Bronchial epithelial cell (primary cell): ENCODE measurements around the gene ACTR3C. TPM values are rescaled to one million over a fixed set of nuclear protein-coding genes. Genes with fewer than 3 reads are reported as not detected.
"Not testable (repeated sequence)": the region's sequence is repeated elsewhere in the genome, so short reads cannot be mapped to it uniquely, and the experiment has no call there.

Experiments used
- DNase-seq: peaks from one replicate; pipeline ENCODE4 v3.0.0-alpha.2; 2010; ENCODE audit warnings: low read depth
- FAIRE-seq: peaks from 2 replicates; lab custom pipeline; 2011; peaks lifted over from hg19 to GRCh38; lab: Jason Lieb, UNC
- H3K27me3 ChIP-seq: 2 replicates; pipeline ENCODE4 v1.5.1; 2011; ENCODE audit warnings: low read length; ENCODE audit not compliant: control insufficient read depth, insufficient read depth
- H3K36me3 ChIP-seq: 2 replicates; pipeline ENCODE4 v1.5.1; 2011; ENCODE audit warnings: low read length; ENCODE audit not compliant: control insufficient read depth, insufficient read depth
- H3K4me3 ChIP-seq: 2 replicates; pipeline ENCODE4 v1.5.1; 2011; ENCODE audit warnings: mild to moderate bottlenecking, low read depth, low read length, control low read depth
- CTCF ChIP-seq: IDR thresholded peaks from 2 replicates; pipeline ENCODE4 v1.5.1; 2011; ENCODE audit warnings: mild to moderate bottlenecking, moderate library complexity, low read length, control low read depth, inconsistent platforms; ENCODE audit not compliant: insufficient read depth, severe bottlenecking
- total RNA-seq: library from RNA; depleted of rRNA; stranded (reverse); fragments of >200 nt; gene quantifications from 2 replicates; pipeline ENCODE4 v1.2.1, GENCODE V29; 2014

Gene ACTR3C
- total RNA-seq, 1 donor from 2014 or later = 4.2 TPM

GRCh38 chr7:150276132-150276695 lies 47.1 kb downstream of the ACTR3C start:
- not testable (repeated sequence) for H3K36me3 ChIP-seq, H3K27me3 ChIP-seq, FAIRE-seq, H3K4me3 ChIP-seq
- DNase-seq = peak; percentile 9
- TF ChIP-seq CTCF = peak; percentile 46

- not testable (repeated sequence) for H3K4me3 ChIP-seq, DNase-seq, H3K36me3 ChIP-seq, FAIRE-seq, H3K27me3 ChIP-seq
These were observed 51.4 kb downstream of the ACTR3C start for GRCh38 chr7:150271898-150272297.

GRCh38 chr7:150270101-150270824 lies 53.1 kb downstream of the ACTR3C start:
- not testable (repeated sequence) for DNase-seq, H3K4me3 ChIP-seq, H3K27me3 ChIP-seq, H3K36me3 ChIP-seq
- FAIRE-seq = peak; percentile 86

DNA sequence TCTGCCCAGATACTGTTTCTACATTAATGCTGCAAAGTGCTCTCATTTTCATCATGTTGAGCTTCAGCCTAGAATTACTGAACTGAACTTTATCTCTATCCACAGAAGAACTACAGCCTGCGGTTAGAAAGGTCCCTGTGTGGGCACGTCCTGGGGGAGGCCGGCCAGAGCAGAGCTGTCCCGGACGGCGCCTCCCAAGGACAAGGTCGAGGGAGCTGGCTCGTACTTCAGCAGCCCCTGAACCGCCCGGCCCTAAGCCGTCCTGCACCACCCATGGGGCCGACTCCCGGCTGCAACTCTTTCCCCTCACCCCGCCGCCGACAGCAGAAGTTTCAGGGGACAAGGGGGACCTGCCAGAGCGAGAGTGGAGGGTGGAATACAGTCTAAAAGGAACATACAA lies 54.5 kb downstream of the ACTR3C start:
- H3K36me3 ChIP-seq, H3K4me3 ChIP-seq, DNase-seq, H3K27me3 ChIP-seq, FAIRE-seq: not testable (repeated sequence)

DNA sequence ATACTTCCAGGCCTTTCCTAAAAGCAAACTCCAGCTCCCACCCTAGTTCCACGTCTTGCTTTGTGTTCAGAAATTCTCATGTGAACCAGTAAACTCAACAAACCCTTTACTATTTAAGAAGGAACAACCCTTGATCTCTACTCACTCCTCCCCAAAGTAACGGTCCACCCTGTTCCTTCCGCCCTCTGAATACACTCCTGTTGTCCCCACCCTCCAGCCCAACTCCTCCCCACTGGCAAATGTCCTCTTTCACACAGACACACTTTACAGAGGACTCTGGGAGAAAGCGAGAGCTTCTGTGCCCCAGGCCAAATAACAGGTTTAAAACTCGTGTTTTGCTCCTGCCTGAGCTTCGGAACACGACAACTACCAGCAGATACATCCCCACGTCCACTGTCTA lies 55.1 kb downstream of the ACTR3C start:
- not testable (repeated sequence) for H3K4me3 ChIP-seq

GRCh38 chr7:150266953-150267665 lies 56.2 kb downstream of the ACTR3C start:
- not testable (repeated sequence) for FAIRE-seq, H3K36me3 ChIP-seq, DNase-seq, H3K4me3 ChIP-seq, H3K27me3 ChIP-seq

More for the DNA sequence above, 55.1 kb downstream of the ACTR3C start:
- DNase-seq, H3K36me3 ChIP-seq, FAIRE-seq, H3K27me3 ChIP-seq: not testable (repeated sequence)

- not testable (repeated sequence) for FAIRE-seq, H3K36me3 ChIP-seq
These were observed 60.7 kb downstream of the ACTR3C start for GRCh38 chr7:150262656-150263055.

DNA sequence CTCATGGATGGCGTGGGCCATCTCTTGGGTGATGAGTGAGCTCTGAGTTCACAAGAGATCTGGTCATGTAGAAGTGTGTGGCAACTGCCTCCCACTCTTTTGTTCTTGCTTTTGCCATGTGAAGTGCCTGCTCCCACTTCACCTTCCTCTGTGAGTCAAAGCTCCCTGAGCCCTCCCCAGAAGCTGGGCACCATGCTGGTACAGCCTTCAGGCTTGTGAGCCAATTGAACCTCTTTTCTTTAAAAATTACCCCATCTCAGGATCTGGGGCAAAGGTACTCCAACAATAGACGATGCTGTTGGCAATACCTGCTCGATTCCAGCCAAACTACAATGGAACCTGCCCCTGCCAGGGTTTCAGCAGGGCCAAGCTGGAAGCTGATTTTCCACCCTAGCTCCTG lies 75.6 kb downstream of the ACTR3C start:
- DNase-seq, H3K27me3 ChIP-seq: not testable (repeated sequence)
- FAIRE-seq = peak; percentile 96

More at GRCh38 chr7:150262656-150263055, 60.7 kb downstream of the ACTR3C start:
- not testable (repeated sequence) for DNase-seq, H3K27me3 ChIP-seq, H3K4me3 ChIP-seq

DNA sequence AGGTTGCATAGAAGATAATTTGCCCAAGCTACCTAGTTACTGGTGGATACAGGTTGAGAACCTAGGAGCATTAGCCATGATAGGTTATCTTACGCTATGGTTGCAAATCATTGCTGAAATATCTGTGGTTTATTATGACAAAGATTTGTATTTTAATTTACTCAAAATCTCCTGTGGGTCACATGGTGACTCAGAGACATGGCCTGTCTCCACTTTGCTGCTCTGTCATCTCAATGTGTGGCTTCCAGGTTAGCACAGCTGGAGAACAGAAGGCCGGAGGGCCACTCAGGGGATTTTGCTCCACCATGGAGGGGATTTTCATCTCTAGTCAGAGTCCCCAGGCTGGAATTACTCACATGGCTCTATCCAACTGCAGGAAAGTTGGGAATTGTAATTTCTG lies 78.1 kb downstream of the ACTR3C start:
- not testable (repeated sequence) for H3K4me3 ChIP-seq, H3K36me3 ChIP-seq, DNase-seq, H3K27me3 ChIP-seq
- peak; percentile 36 for FAIRE-seq

More for the DNA sequence above, 75.6 kb downstream of the ACTR3C start:
- not testable (repeated sequence) for H3K4me3 ChIP-seq, H3K36me3 ChIP-seq

- FAIRE-seq, H3K4me3 ChIP-seq, DNase-seq, H3K36me3 ChIP-seq, H3K27me3 ChIP-seq: not testable (repeated sequence)
These were observed 80.4 kb downstream of the ACTR3C start for GRCh38 chr7:150242935-150243334.

GRCh38 chr7:150225444-150225843 lies 97.9 kb downstream of the ACTR3C start:
- not testable (repeated sequence) for FAIRE-seq, H3K4me3 ChIP-seq

GRCh38 chr7:150222083-150222972 lies 101.0 kb downstream of the ACTR3C start:
- not testable (repeated sequence) for H3K27me3 ChIP-seq, H3K36me3 ChIP-seq, DNase-seq, H3K4me3 ChIP-seq
- FAIRE-seq = peak; percentile 80

More at GRCh38 chr7:150225444-150225843, 97.9 kb downstream of the ACTR3C start:
- DNase-seq, H3K27me3 ChIP-seq, H3K36me3 ChIP-seq: not testable (repeated sequence)
